Ovary (tissue), 9 donors: Measurements from ENCODE around the gene LIX1. TPM values are rescaled to one million over a fixed set of nuclear protein-coding genes. Genes with fewer than 3 reads are reported as not detected.
"Not testable (repeated sequence)": the region's sequence is repeated elsewhere in the genome, so short reads cannot be mapped to it uniquely, and the experiment has no call there.

ENCODE experiments used
- DNase-seq, 5 donors: peaks; one replicate each; pipeline ENCODE4 v3.0.0-alpha.2; 2019 to 2020
- H3K27ac ChIP-seq, 2 donors: fragments of 200-600 bp; one replicate each; pipeline versions ENCODE4 v1.5.1 to v1.8.0; 2019 to 2022
- H3K27me3 ChIP-seq: fragments of 200-600 bp; one replicate; pipeline ENCODE4 v1.8.0; 2022
- H3K36me3 ChIP-seq: fragments of 200-600 bp; sonication (generic); one replicate; pipeline ENCODE4 v1.5.1; 2019
- H3K4me1 ChIP-seq: one replicate; pipeline ENCODE4 v1.8.1; 2013; ENCODE audit warnings: mild to moderate bottlenecking, moderate library complexity; ENCODE audit not compliant: insufficient read depth
- H3K4me3 ChIP-seq: fragments of 200-600 bp; sonication (generic); one replicate; pipeline ENCODE4 v1.5.1; 2017
- H3K9me3 ChIP-seq, 2 donors: fragments of 200-600 bp in 1 of 2; sonication (generic) in 1 of 2; one replicate each; pipeline versions ENCODE4 v1.5.1 to v1.8.1; 2013 to 2019; ENCODE audit warnings: mild to moderate bottlenecking in 1 of 2, moderate library complexity in 1 of 2
- CTCF ChIP-seq, 3 donors: fragments of 450-650 bp in 2 of 3; fragments of 200-600 bp in 1 of 3; IDR thresholded peaks; one replicate each; pipeline versions ENCODE4 v1.5.1 to v1.8.0; 2016 to 2022; ENCODE audit warnings: antibody characterized with exemption in 3 of 3, mild to moderate bottlenecking in 1 of 3
- EP300 ChIP-seq: sonication (generic); formaldehyde crosslinking; IDR thresholded peaks from one replicate; pipeline ENCODE4 v1.6.1; 2017; ENCODE audit warnings: antibody characterized with exemption
- POLR2A ChIP-seq: fragments of 450-650 bp; IDR thresholded peaks from one replicate; pipeline ENCODE4 v1.6.1; 2017; ENCODE audit warnings: antibody characterized with exemption, mild to moderate bottlenecking, moderate library complexity
- WGBS, 3 donors: extraction: QIAGEN DNeasy Blood & Tissue Kit in 1 of 3; methylation state at CpG; one replicate each; pipeline versions ENCODE4 v1.1.5 to v1.1.7; 2013 to 2017; 5-methylcytosine and 5-hydroxymethylcytosine counted together
- intact Hi-C, 4 donors: fragments of 100-400 bp; cut with DNase I; formaldehyde crosslinking; loops; one replicate each; pipeline versions ENCODE4 v1.11.0 to v1.15.1; 2022 to 2023
- polyA plus RNA-seq, 2 donors: library from polyadenylated mRNA; stranded (reverse); fragments of 200-250 nt in 1 of 2; fragments of 350-450 nt in 1 of 2; fragmentation: Illumina TruSeq in 1 of 2; extraction: RNeasy Lipid Tissue Mini Kit (QIAGEN cat#74804) in 1 of 2; gene quantifications; one replicate each; pipeline ENCODE4 v1.2.3, GENCODE V29; 2013 to 2014
- total RNA-seq, 7 donors: library from RNA; depleted of rRNA in 2 of 7; stranded (reverse); fragments of >200 nt in 2 of 7; fragmentation: NEBNext Ultra II Directional in 3 of 7; extraction: Animal tissue kit (Norgen Biotek cat#: 25700) in 3 of 7; gene quantifications; one replicate each; pipeline versions ENCODE4 v1.1.0 to v1.2.4, GENCODE V29; 2016 to 2023
- donor health status: DM: no; HTN: no; CAD: no; lungs with moderate emphysema.
- donor health status: DM: no; HTN: no; CAD: no.
- donor health status: Bipolar disorder and iron deficiency.
- donor health status: DM: yes; HTN: yes; CAD: no.
- donor health status: DM: no; HTN: no; CAD: no.
- donor health status: DM: yes; HTN: yes; CAD: no.

LIX1 gene
- total and polyA plus RNA-seq, 9 donors = 0.12 to 0.20 TPM; not detected in 7

DNA sequence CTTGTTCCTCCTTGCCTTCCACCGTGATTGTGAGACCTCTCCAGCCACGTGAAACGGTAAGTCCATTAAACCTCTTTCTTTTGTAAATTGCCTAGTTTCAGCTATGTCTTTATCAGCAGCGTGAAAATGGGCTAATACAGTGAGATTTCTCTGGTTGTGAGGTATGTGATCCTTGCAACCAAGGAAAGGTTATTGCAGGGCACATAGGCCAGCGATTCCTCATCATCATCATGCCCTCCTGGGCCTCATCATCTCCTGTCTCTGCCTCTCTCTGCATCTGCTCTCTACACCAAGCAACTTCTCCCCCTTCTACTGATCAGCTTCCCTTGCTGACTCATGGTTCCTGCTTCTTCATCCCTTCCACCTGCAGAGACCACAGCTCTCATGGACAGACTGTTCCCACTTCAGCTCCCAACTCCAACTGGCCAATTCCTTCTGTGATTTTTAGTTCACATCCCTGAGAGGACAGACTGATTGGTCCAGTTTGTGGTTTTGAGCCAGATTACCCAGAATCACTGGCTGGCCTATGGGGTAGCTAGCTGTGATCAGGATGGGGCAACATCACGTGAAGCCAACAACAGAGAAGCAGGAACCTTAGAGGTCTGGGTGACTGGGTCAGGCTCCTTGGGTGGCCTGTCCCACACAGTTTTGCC is 53.1 kb downstream of the LIX1 start:
- Histone ChIP-seq H3K36me3 (no peaks in the 10 kb centered on the region), H3K27me3 (no peaks in the 10 kb centered on the region), H3K4me1 (no peaks in the 10 kb centered on the region), H3K9me3 (no peaks in the 10 kb centered on the region), H3K4me3 (no peak overlapping the region), H3K27ac (no peak overlapping the region)
- TF ChIP-seq POLR2A = no peak
- TF ChIP-seq EP300 = no peak
- no peak for TF ChIP-seq CTCF (IDR thresholded peaks at IDR 0.05)
- 82 to 89% (median 87%) methylated on average over 6 of the region's 6 CpGs for WGBS, 3 donors
- DNase-seq = no peak
- intact Hi-C loops = no loop called here

DNA sequence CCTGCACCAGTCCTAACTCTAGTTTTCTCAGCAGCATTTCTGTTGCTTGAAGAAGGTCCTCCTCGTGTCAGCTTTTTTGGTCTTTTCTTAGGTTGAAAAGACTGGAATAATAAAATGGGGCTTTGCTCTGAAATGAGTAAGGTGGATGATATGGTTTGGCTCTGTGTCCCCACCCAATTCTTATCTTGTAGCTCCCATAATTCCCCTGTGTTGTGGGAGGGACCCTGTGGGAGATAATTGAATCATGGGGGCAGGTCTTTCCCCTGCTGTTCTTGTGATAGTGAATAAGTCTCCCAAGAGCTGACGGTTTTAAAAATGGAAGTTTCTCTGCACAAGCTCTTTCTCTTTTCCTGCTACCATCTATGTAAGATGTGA is 53.6 kb downstream of the LIX1 start:
- Histone ChIP-seq H3K9me3 (no peaks in the 10 kb centered on the region), H3K27ac (no peak overlapping the region), H3K4me1 (no peaks in the 10 kb centered on the region), H3K27me3 (no peaks in the 10 kb centered on the region), H3K4me3 (no peak overlapping the region), H3K36me3 (no peaks in the 10 kb centered on the region)
- 60 to 73% (median 62%) methylated on average over 2 of the region's 2 CpGs for WGBS, 3 donors
- intact Hi-C loops = no loop called here
- TF ChIP-seq CTCF (IDR thresholded peaks at IDR 0.05) (no peak), EP300 (no peak), POLR2A (no peak)
- no peak for DNase-seq

- intact Hi-C loops = no loop called here
- no peak overlapping the region for H3K27ac ChIP-seq
- H3K36me3 ChIP-seq = no peaks in the 10 kb centered on the region
- DNase-seq = no peak
- no peaks in the 10 kb centered on the region for H3K27me3 ChIP-seq
- no peaks in the 10 kb centered on the region for H3K9me3 ChIP-seq
- 88 to 90% (median 89%) methylated on average over 4 of the region's 4 CpGs for WGBS, 3 donors
- TF ChIP-seq EP300 (no peak), POLR2A (no peak), CTCF (IDR thresholded peaks at IDR 0.05) (no peak)
- no peaks in the 10 kb centered on the region for H3K4me1 ChIP-seq
- H3K4me3 ChIP-seq = no peak overlapping the region
These were observed 55.3 kb downstream of the LIX1 start for GRCh38 chr5:97087138-97087537.

GRCh38 chr5:97085459-97086181 is 56.8 kb downstream of the LIX1 start:
- Histone ChIP-seq H3K4me1 (no peaks in the 10 kb centered on the region), H3K27ac (no peak overlapping the region), H3K27me3 (no peaks in the 10 kb centered on the region), H3K36me3 (no peaks in the 10 kb centered on the region), H3K4me3 (no peak overlapping the region), H3K9me3 (no peaks in the 10 kb centered on the region)
- intact Hi-C loops = no loop called here
- 94 to 98% (median 97%) methylated on average over 21 to 22 of the region's 22 CpGs for WGBS, 3 donors
- no peak for TF ChIP-seq POLR2A
- no peak for TF ChIP-seq CTCF (IDR thresholded peaks at IDR 0.05)
- no peak for DNase-seq

- H3K4me1 ChIP-seq, H3K9me3 ChIP-seq, H3K4me3 ChIP-seq, H3K27ac ChIP-seq, intact Hi-C loops, H3K36me3 ChIP-seq, DNase-seq, H3K27me3 ChIP-seq: not testable (repeated sequence)
- 92 to 96% (median 95%) methylated on average over 7 to 21 of the region's 21 CpGs for WGBS, 3 donors
These were observed 57.5 kb downstream of the LIX1 start for GRCh38 chr5:97084782-97085458.
